Astrocyte of the cerebellum (primary cell): ENCODE results near the gene MARCHF9.

Experiments used
- DNase-seq: peaks from one replicate; pipeline ENCODE4 v3.0.0-alpha.2; 2011; ENCODE audit warnings: low read depth
- H3K4me3 ChIP-seq: 2 replicates; pipeline ENCODE4 v1.5.1; 2011; ENCODE audit warnings: mild to moderate bottlenecking, low read depth, low read length, moderate library complexity
- in situ Hi-C: cut with HindIII; loops from 2 replicates; pipeline ENCODE4 v1.10.0; 2017; ENCODE audit warnings: low sequenced_read_pairs
- TF ChIP-seq, protein P1 (sequence below): IDR thresholded peaks from 2 replicates; pipeline ENCODE4 v1.5.1; 2012; ENCODE audit warnings: low read length, low read depth, moderate library complexity, mild to moderate bottlenecking; ENCODE audit errors: missing control alignments

The MARCHF9 gene

DNA sequence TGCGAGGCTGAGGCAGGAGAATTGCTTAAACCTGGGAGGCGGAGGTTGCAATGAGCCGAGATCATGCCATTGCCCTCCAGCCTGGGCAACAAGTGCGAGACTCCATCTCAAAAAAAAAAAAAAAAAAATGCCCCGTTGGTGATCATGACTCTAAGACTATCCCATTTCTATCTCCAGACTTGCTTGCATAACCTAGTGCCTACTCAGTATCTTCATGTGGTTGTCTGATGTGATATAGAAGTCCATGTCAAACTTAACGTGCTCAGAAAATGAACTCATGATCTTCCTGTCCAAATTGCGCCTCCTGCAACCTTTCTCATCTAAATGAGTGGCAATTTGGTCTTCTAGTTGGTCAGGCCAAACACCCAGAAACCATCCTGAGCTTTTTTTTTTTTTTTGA lies 23.0 kb downstream of the MARCHF9 start:
- TF ChIP-seq, protein P1, sequence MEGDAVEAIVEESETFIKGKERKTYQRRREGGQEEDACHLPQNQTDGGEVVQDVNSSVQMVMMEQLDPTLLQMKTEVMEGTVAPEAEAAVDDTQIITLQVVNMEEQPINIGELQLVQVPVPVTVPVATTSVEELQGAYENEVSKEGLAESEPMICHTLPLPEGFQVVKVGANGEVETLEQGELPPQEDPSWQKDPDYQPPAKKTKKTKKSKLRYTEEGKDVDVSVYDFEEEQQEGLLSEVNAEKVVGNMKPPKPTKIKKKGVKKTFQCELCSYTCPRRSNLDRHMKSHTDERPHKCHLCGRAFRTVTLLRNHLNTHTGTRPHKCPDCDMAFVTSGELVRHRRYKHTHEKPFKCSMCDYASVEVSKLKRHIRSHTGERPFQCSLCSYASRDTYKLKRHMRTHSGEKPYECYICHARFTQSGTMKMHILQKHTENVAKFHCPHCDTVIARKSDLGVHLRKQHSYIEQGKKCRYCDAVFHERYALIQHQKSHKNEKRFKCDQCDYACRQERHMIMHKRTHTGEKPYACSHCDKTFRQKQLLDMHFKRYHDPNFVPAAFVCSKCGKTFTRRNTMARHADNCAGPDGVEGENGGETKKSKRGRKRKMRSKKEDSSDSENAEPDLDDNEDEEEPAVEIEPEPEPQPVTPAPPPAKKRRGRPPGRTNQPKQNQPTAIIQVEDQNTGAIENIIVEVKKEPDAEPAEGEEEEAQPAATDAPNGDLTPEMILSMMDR = no peak
- in situ Hi-C loops = no loop called here
- no peak for DNase-seq
- H3K4me3 ChIP-seq = no peak overlapping the region

DNA sequence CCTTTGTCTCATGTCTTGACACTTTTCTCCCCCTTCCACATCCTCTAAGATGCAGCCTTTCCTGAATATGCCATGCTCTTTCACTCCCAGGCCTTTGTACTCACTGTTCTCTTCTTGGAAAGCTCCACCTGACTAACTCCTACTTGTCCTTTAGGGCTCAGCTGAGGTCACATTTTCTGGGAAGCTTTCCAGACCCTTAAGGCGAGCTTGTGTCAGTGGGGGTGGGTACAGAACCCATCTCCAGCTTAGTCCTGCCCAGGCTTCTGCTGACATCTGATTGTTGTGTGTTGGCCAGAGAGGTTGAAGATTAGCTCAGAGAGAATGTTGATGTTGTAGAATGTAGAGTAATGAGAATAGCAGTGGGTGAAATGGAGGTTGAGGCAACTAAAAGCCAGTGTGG lies 24.8 kb downstream of the MARCHF9 start:
- no peak overlapping the region for H3K4me3 ChIP-seq
- in situ Hi-C loops = no loop called here
- DNase-seq = no peak
- TF ChIP-seq, protein P1 = no peak

DNA sequence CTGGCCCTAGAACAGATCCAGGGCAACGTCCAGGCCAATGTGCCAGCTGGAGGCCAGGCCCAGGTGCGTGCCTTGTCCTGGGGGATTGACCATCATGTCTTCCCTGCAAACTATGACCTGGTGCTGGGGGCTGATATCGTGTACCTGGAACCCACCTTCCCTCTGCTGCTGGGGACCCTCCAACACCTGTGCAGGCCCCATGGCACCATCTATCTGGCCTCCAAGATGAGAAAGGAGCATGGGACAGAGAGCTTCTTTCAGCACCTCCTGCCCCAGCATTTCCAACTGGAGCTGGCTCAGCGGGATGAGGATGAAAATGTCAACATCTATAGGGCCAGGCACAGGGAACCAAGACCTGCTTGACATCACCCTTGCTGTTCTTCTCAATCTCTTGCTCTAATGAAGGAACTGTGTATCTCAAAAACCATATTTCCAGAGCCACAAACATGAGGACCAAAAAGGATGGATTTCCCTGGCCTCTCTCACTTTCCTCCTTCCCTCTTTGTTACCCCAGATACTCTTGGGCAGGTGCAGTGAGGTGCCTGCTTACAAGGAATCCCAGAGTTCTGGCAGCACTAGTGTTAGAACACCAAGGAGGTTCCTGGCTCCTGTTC lies 25.5 kb downstream of the MARCHF9 start:
- no peak overlapping the region for H3K4me3 ChIP-seq
- in situ Hi-C loops = no loop called here
- DNase-seq = no peak
- TF ChIP-seq, protein P1 = no peak

DNA sequence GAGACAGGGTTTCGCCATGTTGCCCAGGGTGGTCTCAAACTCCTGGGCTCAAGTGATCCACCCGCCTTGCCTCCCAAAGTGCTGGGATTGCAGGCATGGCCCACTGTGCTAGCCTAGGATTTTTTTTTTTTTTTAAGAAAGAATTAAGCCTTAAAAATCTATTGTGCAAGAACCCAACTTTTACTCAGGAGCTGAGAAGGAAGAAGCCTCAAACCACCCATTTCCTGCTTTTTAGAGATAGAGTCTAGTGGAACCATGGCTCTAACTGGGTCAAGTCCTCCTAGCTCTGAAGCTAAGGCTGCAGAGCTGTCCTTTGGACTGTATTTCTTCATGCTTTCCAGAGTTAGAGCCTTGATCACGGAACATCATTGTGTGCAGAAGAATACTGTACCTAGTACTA lies 26.3 kb downstream of the MARCHF9 start:
- TF ChIP-seq, protein P1 = no peak
- DNase-seq = no peak
- no peak overlapping the region for H3K4me3 ChIP-seq
- in situ Hi-C loops = no loop called here

DNA sequence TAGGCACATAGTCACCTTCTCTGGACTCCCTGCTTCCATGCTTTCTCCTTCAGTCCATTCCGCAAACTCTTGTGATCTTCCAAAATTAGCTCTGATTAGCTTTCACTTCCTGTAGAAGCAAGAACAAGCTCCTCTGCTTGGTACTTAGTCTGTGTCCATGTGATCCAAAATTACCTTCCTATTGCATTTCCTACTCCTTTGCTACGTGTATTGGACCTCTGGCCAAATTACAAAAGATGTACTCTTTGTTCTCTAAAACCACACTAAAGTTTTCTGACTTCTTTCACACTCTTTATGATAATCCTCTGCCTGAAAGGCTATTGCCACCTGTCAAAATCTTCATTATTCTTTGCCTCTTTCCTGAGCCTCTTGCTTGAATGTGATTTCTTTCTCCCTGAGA lies 26.9 kb downstream of the MARCHF9 start:
- no peak overlapping the region for H3K4me3 ChIP-seq
- TF ChIP-seq, protein P1 = no peak
- no peak for DNase-seq
- in situ Hi-C loops = no loop called here

DNA sequence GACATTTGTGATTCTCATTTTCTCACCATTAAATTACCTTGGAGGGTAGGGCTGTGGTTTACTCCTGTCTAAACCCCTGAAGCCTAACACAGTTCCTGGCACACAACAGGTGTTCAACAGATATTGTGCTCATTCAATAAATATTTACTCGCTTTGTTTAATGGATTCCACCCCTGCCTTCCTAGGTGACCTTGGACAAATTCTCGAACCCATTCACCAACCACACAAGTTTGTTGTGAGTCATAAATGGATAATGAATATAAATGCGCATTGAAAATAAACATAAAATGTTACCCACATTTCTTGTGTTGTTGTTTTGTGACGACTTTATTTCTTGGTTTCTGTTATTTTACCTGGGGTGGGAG lies 27.3 kb downstream of the MARCHF9 start:
- TF ChIP-seq, protein P1 = no peak
- in situ Hi-C loops = no loop called here
- no peak for DNase-seq
- H3K4me3 ChIP-seq = peak overlapping the region; percentile 67
